AG09319 (cell line): ENCODE results near the gene PRR19.

Source experiments
- DNase-seq: peaks from one replicate; pipeline ENCODE4 v3.0.0-alpha.2; 2010; ENCODE audit warnings: low read depth; ENCODE audit errors: extremely low read depth
- TF ChIP-seq, protein P1 (sequence below): IDR thresholded peaks from 2 replicates; pipeline ENCODE4 v1.5.1; 2011; ENCODE audit warnings: low read depth, mild to moderate bottlenecking, inconsistent platforms, low read length, moderate library complexity

PRR19 gene

DNA sequence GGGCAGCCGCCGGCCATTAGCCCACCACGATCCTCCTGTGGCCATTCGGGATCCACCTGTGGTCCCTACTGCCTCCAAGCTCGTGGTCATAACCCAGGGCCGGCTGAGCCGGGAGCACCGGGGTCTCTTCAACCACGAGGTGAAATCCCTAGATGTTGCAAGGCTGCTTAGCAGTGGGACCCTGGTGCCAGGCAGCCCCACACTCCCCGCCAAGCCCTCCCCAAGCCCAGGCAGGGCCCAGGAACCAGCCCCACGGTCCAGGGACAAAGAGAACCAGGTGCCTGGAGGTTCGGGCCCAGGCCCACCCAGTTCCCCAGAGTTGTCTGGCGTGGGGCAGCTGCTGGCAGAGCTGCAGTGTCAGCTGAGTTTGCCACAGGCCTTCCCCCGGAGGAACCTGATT, 7.8 kb downstream of the PRR19 start:
- no peak for DNase-seq
- TF ChIP-seq, protein P1, sequence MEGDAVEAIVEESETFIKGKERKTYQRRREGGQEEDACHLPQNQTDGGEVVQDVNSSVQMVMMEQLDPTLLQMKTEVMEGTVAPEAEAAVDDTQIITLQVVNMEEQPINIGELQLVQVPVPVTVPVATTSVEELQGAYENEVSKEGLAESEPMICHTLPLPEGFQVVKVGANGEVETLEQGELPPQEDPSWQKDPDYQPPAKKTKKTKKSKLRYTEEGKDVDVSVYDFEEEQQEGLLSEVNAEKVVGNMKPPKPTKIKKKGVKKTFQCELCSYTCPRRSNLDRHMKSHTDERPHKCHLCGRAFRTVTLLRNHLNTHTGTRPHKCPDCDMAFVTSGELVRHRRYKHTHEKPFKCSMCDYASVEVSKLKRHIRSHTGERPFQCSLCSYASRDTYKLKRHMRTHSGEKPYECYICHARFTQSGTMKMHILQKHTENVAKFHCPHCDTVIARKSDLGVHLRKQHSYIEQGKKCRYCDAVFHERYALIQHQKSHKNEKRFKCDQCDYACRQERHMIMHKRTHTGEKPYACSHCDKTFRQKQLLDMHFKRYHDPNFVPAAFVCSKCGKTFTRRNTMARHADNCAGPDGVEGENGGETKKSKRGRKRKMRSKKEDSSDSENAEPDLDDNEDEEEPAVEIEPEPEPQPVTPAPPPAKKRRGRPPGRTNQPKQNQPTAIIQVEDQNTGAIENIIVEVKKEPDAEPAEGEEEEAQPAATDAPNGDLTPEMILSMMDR = no peak

DNA sequence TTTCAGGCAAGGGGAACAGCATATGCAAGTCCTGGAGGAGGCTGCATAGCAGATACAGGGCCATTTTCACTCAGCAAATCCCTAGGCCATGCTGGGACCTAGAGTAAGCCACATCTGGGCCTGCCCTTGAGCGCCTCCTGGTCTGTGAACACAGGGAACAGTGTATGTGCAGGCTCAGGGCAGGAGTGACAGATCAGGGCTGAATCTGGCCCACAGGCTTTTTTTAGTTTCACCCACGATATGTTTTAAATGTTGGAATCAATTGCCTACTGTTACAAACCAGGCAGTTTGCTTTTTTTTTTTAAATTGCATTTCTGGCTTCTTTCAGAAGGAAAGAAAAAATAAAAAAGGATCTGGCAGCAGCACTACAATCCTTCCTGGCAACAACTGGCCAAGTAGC, 9.7 kb downstream of the PRR19 start:
- TF ChIP-seq, protein P1 = no peak
- no peak for DNase-seq

DNA sequence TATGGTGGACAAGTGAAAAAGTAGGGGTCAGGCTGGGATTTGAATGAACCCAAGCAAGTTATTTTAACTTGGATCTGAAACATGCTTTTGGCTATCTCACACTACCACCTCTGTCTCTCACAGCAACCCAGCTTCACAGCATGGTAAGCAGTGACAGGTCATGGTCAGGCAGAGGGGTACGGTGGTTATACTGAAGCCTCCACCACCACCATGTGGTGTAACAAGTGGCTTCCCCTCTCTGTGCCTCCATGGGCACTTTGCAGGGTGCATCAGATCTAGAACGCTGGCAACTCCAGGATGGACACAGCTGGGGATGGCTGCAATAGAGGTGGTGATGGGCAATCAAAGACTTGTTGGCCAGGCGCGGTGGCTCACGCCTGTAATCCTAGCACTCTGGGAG, 10.4 kb downstream of the PRR19 start:
- TF ChIP-seq, protein P1 = no peak

DNA sequence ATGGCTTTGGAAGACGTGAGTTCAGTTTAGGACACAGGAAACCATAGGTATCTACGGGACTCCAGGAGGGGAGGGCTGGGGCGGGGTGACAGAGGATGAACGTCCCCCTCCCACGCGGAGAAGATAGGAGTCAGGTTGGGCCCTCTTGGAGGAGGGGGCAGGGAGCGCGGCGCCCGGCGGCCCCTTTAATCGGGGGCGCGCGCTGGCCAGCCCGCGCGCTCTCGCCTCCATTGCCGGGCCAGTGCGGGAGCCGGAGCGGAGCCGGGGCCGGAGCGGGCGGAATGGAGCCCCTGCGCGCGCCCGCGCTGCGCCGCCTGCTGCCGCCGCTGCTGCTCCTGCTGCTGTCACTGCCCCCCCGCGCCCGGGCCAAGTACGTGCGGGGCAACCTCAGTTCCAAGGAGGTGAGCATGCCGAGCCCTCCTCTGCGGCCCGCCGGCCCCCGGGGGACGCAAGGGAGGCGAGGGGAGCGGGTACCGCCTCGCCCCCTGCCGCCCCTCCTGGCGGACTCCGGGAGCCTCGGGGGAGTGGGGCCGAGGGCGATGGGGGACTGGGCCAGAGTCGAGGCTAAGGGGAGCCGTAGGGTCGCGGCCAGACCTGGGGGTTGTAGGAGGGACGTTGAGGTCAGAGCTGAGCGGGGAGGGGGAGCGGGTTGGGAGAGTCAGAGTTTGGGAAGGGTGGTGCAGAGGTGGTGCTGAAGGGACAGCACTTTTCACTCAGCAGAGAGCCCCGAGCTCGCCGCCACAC, 11.3 kb downstream of the PRR19 start, which contains the start of gene TMEM145:
TMEM145 (plus strand) TSS at position 214 of the 744 bp plus-strand sequence; CDS start at position 282, 68 bp downstream.
- TF ChIP-seq, protein P1 = no peak
- DNase-seq = no peak

More for the DNA sequence above, 10.4 kb downstream of the PRR19 start:
- no peak for DNase-seq

DNA sequence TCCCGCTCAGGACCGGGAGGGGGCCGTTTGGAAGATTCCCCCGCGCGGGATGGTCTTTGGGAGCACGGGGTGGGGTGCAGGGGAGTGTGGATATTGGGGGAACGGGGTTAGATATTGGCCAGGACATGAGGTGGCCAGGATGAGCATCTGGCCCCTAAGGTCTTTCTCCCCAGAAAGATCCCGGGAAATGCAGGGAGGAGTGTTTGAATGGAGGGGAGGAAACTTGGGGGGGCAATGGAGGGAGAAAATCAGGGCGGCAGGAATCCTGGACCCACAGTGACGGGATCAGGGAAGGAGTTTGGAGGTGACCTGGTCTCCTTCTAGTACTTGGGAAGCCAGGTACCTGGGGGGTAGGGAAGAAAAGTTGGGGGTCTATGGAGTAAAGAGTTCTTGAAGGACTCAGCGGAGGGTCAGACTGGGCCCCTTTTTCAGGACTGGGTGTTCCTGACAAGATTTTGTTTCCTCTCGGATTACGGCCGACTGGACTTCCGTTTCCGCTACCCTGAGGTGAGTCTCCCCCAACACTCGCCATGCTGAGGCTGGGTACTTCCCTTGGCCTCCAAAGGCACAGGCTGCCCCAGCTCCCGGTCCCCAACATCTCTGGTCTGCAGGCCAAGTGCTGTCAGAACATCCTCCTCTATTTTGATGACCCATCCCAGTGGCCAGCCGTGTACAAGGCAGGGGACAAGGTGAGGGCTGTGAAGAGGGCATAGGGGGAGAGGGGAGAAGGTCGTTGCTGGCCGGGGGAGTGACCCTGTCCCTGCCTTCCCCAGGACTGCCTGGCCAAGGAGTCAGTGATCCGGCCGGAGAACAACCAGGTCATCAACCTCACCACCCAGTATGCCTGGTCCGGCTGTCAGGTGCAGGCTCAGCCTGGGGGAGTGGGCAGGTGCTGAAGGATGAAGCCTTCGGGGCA, 12.2 kb downstream of the PRR19 start:
- DNase-seq = no peak
- TF ChIP-seq, protein P1 = no peak

DNA sequence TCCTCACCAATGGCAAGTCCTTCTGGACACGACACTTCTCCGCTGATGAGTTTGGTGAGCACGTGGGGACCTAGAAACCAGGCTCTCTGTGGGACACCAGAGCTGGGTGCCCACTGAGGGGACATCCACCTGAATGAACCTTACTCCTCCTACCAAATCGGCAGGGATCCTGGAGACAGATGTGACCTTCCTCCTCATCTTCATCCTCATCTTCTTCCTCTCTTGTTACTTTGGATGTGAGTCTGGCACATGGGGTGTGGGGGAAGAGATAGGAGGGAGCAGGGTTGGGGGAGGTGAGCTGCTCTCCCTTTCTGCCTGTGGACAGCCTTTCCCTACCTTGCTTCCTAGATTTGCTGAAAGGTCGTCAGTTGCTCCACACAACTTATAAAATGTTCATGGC, 13.1 kb downstream of the PRR19 start:
- TF ChIP-seq, protein P1 = no peak
- DNase-seq = no peak
